Activated T-cell treated with anti-CD3 and anti-CD28 coated beads, Interleukin-2, amount 50 U/mL, for 1 hour (primary cell): Measurements from ENCODE around the gene GKN1.

Source experiments
- DNase-seq: peaks from one replicate; pipeline ENCODE4 v3.0.0-alpha.2; 2020

Gene GKN1

GRCh38 chr2:68961380-68961779 lies 13.1 kb upstream of the GKN1 start:
- DNase-seq: no peak

GRCh38 chr2:68964282-68964681 lies 10.2 kb upstream of the GKN1 start:
- DNase-seq: no peak

- DNase-seq: no peak
These were observed 6.2 kb upstream of the GKN1 start for GRCh38 chr2:68968221-68968620.

GRCh38 chr2:68969736-68970490 lies 4.5 kb upstream of the GKN1 start:
- no peak for DNase-seq

GRCh38 chr2:68970566-68971265 lies 3.7 kb upstream of the GKN1 start:
- no peak for DNase-seq

- no peak for DNase-seq
These were observed 2.7 kb upstream of the GKN1 start for GRCh38 chr2:68971591-68972231.

- no peak for DNase-seq
These were observed 670 bp downstream of the GKN1 start for GRCh38 chr2:68974946-68975665.

GRCh38 chr2:68975844-68976243 lies 1.4 kb downstream of the GKN1 start:
- no peak for DNase-seq

GRCh38 chr2:68977453-68977852 lies 3.0 kb downstream of the GKN1 start:
- no peak for DNase-seq

GRCh38 chr2:68978098-68978497 lies 3.7 kb downstream of the GKN1 start:
- no peak for DNase-seq

- no peak for DNase-seq
These were observed 6.5 kb downstream of the GKN1 start for GRCh38 chr2:68980956-68981355.

- DNase-seq: no peak
These were observed 12.6 kb downstream of the GKN1 start for GRCh38 chr2:68987021-68987503.

GRCh38 chr2:68989035-68989434 lies 14.6 kb downstream of the GKN1 start:
- DNase-seq: no peak

GRCh38 chr2:68992341-68992740 lies 17.9 kb downstream of the GKN1 start:
- no peak for DNase-seq

- DNase-seq: no peak
These were observed 18.5 kb downstream of the GKN1 start for GRCh38 chr2:68992933-68993332.

- DNase-seq: no peak
These were observed 19.2 kb downstream of the GKN1 start for GRCh38 chr2:68993660-68994059.

GRCh38 chr2:68994864-68995263 lies 20.4 kb downstream of the GKN1 start:
- no peak for DNase-seq

- no peak for DNase-seq
These were observed 21.5 kb downstream of the GKN1 start for GRCh38 chr2:68995916-68996315.

GRCh38 chr2:68997401-68997800 lies 23.0 kb downstream of the GKN1 start:
- DNase-seq: no peak

GRCh38 chr2:69001879-69002278 lies 27.4 kb downstream of the GKN1 start:
- no peak for DNase-seq

- DNase-seq: no peak
These were observed 29.3 kb downstream of the GKN1 start for GRCh38 chr2:69003731-69004130.

- no peak for DNase-seq
These were observed 32.7 kb downstream of the GKN1 start for GRCh38 chr2:69007169-69007568.

- no peak for DNase-seq
These were observed 33.2 kb downstream of the GKN1 start for GRCh38 chr2:69007603-69008002.
